ENCODE results near the gene FCRLB. TPM values are rescaled to one million over a fixed set of nuclear protein-coding genes. Genes with fewer than 3 reads are reported as not detected.
"Not testable (repeated sequence)": the region's sequence is repeated elsewhere in the genome, so short reads cannot be mapped to it uniquely, and the experiment has no call there.

FCRLB gene
- total RNA-seq, 1 experiment from 2014 or later: 6.2 TPM

GRCh38 chr1:161743231-161743630 is 21.9 kb downstream of the FCRLB start:
- Histone ChIP-seq H3K4me1 (no peaks in the 10 kb centered on the region), H3K36me3 (no peaks in the 10 kb centered on the region), H3K9me3 (replicated peaks) (no peaks in the 10 kb centered on the region), H3K4me3 (no peak overlapping the region), H3K27ac (no peak overlapping the region), H3K27me3 (no peaks in the 10 kb centered on the region)
- DNase-seq: no peak

GRCh38 chr1:161747801-161748200 is 26.5 kb downstream of the FCRLB start:
- no peak overlapping the region for H3K27ac ChIP-seq
- no peaks in the 10 kb centered on the region for H3K9me3 ChIP-seq (replicated peaks)
- H3K27me3 ChIP-seq: no peaks in the 10 kb centered on the region
- no peak overlapping the region for H3K4me3 ChIP-seq
- H3K4me1 ChIP-seq: peaks cover 4% of the 10 kb centered on the region; the same call in 1 of the 2 replicates
- peaks cover 12% of the 10 kb centered on the region for H3K36me3 ChIP-seq
- DNase-seq: no peak

- Histone ChIP-seq H3K4me3 (peak within 1 kb of the TSS; percentile 94), H3K9me3 (replicated peaks) (no peaks in the 10 kb centered on the region), H3K27me3 (no peaks in the 10 kb centered on the region), H3K27ac (peak within 1 kb of the TSS; percentile 93), H3K4me1 (peaks cover 4% of the 10 kb centered on the region; the same call in 1 of the 2 replicates), H3K36me3 (peaks cover 29% of the 10 kb centered on the region)
- DNase-seq: peak; percentile 97
These were observed 28.4 kb downstream of the FCRLB start, which contains the start of gene DUSP12 for GRCh38 chr1:161749509-161750407. Gene DUSP12 (plus strand): TSS chr1:161749786. CDS start chr1:161749802, 16 bp downstream.

DNA sequence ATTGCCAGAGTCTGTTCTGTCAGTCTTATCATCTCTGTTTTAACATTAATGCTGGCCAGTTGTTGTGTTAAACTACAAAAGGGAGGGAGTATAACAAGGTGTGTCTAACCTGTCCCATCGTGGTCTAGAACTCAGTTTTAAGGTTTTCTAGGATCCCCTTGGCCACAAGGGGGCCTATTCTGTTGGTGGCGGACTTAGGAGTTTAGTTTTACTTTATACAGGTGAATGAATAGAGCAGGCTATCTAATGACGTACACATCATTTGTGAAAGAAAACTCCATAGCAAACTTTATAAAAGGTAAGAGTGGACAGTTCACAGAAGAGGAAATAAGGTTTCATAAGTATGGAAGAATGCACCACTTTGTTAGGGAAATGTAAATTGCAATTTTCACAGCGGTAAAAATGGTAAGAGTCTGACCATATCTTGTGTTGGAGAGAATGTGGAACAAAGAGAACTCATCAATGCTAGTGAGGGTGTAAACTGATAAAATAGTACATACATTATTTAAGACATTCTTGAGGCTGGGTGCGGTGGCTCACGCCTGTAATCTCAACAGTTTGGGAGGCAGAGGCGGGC is 42.3 kb downstream of the FCRLB start:
- Histone ChIP-seq H3K27me3 (no peaks in the 10 kb centered on the region), H3K36me3 (0 out of 2 replicates have a peak, but pooled peaks cover 2% of the 10 kb centered on the region), H3K4me3 (no peak overlapping the region), H3K4me1 (no peaks in the 10 kb centered on the region), H3K27ac (no peak overlapping the region), H3K9me3 (replicated peaks) (no peaks in the 10 kb centered on the region)
- DNase-seq: peak in 1 of 2 experiments; percentile 46

- H3K4me3 ChIP-seq: peak within 1 kb of the TSS; percentile 77
- no peaks in the 10 kb centered on the region for H3K4me1 ChIP-seq
- peak; percentile 85 to 91 for DNase-seq
- H3K36me3 ChIP-seq: no peaks in the 10 kb centered on the region
- H3K27me3 ChIP-seq: no peaks in the 10 kb centered on the region
- no peaks in the 10 kb centered on the region for H3K9me3 ChIP-seq (replicated peaks)
- H3K27ac ChIP-seq: peak within 1 kb of the TSS; percentile 66
These were observed 45.0 kb downstream of the FCRLB start, which contains the start of gene ATF6 for GRCh38 chr1:161766102-161766981. Gene ATF6 (plus strand): TSS chr1:161766320. CDS start chr1:161766361, 41 bp downstream.

- Histone ChIP-seq H3K36me3 (no peaks in the 10 kb centered on the region), H3K4me1 (no peaks in the 10 kb centered on the region), H3K27me3 (no peaks in the 10 kb centered on the region), H3K4me3 (no peak overlapping the region), H3K27ac (no peak overlapping the region), H3K9me3 (replicated peaks) (no peaks in the 10 kb centered on the region)
- no peak for DNase-seq
These were observed 47.1 kb downstream of the FCRLB start for GRCh38 chr1:161768461-161768860.

GRCh38 chr1:161768986-161769672 is 47.8 kb downstream of the FCRLB start:
- Histone ChIP-seq H3K36me3 (no peaks in the 10 kb centered on the region), H3K27ac (no peak overlapping the region), H3K4me1 (no peaks in the 10 kb centered on the region), H3K27me3 (no peaks in the 10 kb centered on the region), H3K9me3 (replicated peaks) (no peaks in the 10 kb centered on the region), H3K4me3 (no peak overlapping the region)
- DNase-seq: no peak

DNA sequence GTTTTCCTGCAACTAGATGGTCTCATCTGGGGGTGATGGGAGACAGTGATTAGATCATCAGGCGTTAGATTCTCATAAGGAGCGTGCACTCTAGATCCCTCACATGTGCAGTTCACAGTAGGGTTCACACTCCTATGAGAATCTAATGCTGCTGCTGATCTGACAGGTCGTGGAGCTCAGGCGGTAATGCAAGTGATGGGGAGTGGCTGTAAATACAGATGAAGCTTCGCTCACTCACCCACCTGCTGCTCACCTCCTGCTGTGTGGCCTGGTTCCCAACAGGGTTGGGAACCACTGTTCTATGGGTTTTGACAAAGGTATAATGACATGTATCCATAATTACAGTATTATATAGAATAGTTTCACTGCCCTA is 48.3 kb downstream of the FCRLB start:
- not testable (repeated sequence) for DNase-seq

DNA sequence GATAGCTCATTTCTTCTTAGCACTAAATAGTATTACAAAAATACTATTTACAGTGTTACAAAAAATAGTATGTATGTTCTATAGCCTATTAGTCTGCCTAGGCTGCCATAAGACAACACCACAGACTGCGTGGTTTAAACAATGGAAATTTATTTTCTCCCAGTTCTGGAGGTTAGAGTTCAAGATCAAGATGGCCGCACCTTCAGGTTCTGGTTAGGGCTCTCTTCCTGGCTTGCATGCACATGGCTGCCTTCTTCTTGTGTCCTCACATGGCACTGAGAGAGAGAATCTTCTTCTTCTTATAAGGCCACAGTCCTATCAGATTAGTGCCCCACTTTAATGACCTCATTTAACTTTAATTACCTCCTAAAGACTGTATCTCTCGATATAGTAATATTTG is 48.9 kb downstream of the FCRLB start:
- Histone ChIP-seq H3K36me3 (no peaks in the 10 kb centered on the region; the same call in 1 of the 2 replicates), H3K27me3 (no peaks in the 10 kb centered on the region), H3K4me1 (no peaks in the 10 kb centered on the region), H3K4me3 (no peak overlapping the region), H3K9me3 (replicated peaks) (no peaks in the 10 kb centered on the region), H3K27ac (no peak overlapping the region)
- no peak for DNase-seq

More for the DNA sequence above, 48.3 kb downstream of the FCRLB start:
- H3K27ac ChIP-seq; H3K4me3 ChIP-seq; H3K4me1 ChIP-seq; H3K27me3 ChIP-seq; H3K9me3 ChIP-seq (replicated peaks); H3K36me3 ChIP-seq: not testable (repeated sequence)

DNA sequence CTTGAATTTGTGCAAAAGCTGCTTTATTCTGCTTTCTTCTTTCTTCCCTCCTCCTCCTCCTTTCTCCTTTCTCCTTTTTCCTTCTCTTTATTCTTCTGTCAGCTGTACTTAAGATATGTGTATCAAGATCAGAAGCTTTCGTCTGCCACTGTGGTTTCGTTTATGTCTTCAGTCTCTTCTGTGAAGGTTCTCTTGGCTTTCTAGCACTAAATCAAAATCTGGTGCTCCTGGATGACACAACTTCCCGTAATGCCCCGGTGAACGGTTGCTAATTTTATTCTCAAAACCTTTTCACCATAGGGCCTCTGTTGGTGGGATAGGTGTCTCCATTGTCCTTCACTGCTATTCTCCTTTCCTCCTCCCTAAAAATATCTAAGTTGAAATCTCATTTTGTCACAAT is 49.8 kb downstream of the FCRLB start:
- H3K27me3 ChIP-seq: no peaks in the 10 kb centered on the region
- H3K27ac ChIP-seq: no peak overlapping the region
- no peak overlapping the region for H3K4me3 ChIP-seq
- H3K4me1 ChIP-seq: no peaks in the 10 kb centered on the region
- no peaks in the 10 kb centered on the region for H3K9me3 ChIP-seq (replicated peaks)
- no peak for DNase-seq
- H3K36me3 ChIP-seq: no peaks in the 10 kb centered on the region; the same call in 1 of the 2 replicates

DNA sequence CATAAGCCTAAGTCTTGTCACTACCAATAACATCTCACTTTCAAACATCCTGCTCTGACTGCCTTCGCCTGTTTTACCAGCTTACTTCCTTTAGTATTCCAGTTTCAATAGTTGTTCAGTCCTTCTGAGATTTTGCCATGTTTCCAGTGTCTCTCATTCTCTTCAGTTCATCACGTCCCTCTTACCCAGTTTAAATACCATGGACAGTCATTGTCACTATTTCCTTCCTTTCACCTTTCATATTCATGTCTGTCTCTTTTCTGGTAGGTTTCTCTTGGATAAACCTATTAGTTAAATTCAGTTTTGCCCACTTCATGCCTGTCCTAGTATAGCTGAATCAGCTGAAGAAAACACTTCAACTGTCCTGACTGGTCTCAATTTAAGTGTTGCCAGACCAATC is 50.6 kb downstream of the FCRLB start:
- H3K9me3 ChIP-seq (replicated peaks): no peaks in the 10 kb centered on the region
- H3K27ac ChIP-seq: no peak overlapping the region
- H3K4me1 ChIP-seq: no peaks in the 10 kb centered on the region
- DNase-seq: no peak
- no peak overlapping the region for H3K4me3 ChIP-seq
- no peaks in the 10 kb centered on the region; the same call in 1 of the 2 replicates for H3K36me3 ChIP-seq
- H3K27me3 ChIP-seq: no peaks in the 10 kb centered on the region

GRCh38 chr1:161772397-161772796 is 51.1 kb downstream of the FCRLB start:
- no peak for DNase-seq
- H3K27me3 ChIP-seq: no peaks in the 10 kb centered on the region
- H3K4me3 ChIP-seq: no peak overlapping the region
- no peaks in the 10 kb centered on the region for H3K4me1 ChIP-seq
- no peaks in the 10 kb centered on the region for H3K9me3 ChIP-seq (replicated peaks)
- no peak overlapping the region for H3K27ac ChIP-seq
- no peaks in the 10 kb centered on the region; the same call in 1 of the 2 replicates for H3K36me3 ChIP-seq

DNA sequence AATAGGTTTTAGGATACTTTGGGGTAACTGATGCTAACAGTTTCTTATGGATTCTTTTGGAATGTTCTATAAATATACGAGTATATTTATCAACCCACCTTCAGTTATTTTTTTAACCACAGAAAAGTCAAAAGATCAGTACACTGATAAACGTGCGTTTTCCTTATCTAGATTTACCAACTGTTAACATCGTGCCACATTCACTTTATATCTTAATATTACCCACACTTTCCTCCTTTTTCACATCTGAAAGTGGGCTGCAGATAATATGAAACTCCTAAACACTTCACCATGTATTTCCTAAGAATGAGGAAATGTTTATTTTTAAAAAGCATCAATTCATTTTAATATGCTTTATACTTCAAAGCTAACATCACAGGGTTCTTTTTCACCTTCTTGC is 52.4 kb downstream of the FCRLB start:
- no peak overlapping the region for H3K27ac ChIP-seq
- H3K9me3 ChIP-seq (replicated peaks): no peaks in the 10 kb centered on the region
- no peak for DNase-seq
- H3K4me3 ChIP-seq: no peak overlapping the region
- no peaks in the 10 kb centered on the region; the same call in 1 of the 2 replicates for H3K36me3 ChIP-seq
- no peaks in the 10 kb centered on the region for H3K27me3 ChIP-seq
- H3K4me1 ChIP-seq: no peaks in the 10 kb centered on the region

DNA sequence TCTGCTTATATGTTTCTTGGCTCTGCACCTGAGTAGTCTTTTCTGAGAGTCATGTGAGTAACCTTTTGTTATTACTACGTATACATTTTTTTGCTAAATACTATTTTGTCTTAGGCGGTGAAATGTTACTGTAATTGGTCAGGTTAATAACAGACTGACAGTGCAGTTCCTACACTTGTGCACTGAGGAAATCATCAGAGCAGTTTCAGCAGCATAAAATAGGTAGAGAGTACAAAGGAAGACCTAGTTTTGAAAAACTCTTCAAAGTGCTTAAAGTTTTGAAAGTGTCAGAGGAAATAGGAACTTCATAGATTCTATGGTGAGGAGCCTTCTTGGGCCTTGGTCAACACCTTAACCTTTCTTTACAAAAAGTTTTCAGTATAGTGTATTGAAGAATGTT is 55.9 kb downstream of the FCRLB start:
- H3K27ac ChIP-seq: no peak overlapping the region
- no peaks in the 10 kb centered on the region for H3K27me3 ChIP-seq
- DNase-seq: no peak
- no peaks in the 10 kb centered on the region for H3K4me1 ChIP-seq
- H3K9me3 ChIP-seq (replicated peaks): no peaks in the 10 kb centered on the region
- H3K36me3 ChIP-seq: peaks cover 4% of the 10 kb centered on the region
- no peak overlapping the region for H3K4me3 ChIP-seq

All from SJCRH30 (cell line).